GDM1 (cell line): Measurements from ENCODE around the gene DRAM2.
"Not testable (repeated sequence)": the region's sequence is repeated elsewhere in the genome, so short reads cannot be mapped to it uniquely, and the experiment has no call there.

ENCODE experiments used
- DNase-seq: peaks from one replicate; lab custom pipeline; 2025; lab: John Stamatoyannopoulos, UW

DRAM2 gene

GRCh38 chr1:111082421-111083203 lies 57.3 kb downstream of the DRAM2 start:
- DNase-seq = no peak

- not testable (repeated sequence) for DNase-seq
Measured at GRCh38 chr1:111079329-111079728, 60.6 kb downstream of the DRAM2 start.

- not testable (repeated sequence) for DNase-seq
Measured at GRCh38 chr1:111077312-111077711, 62.6 kb downstream of the DRAM2 start.
